ENCODE data around the gene SHC3.

GRCh38 chr9:89177012-89177943, 1.3 kb downstream of the SHC3 start:
- TF ChIP-seq CTCF (IDR thresholded peaks at IDR 0.05) (no peak), ZFX (IDR thresholded peaks at IDR 0.05; ENCODE audit: borderline replicate concordance) (no peak)

Measured in 22Rv1 (cell line).